ENCODE data around the gene DMRT1.

The DMRT1 gene

DNA sequence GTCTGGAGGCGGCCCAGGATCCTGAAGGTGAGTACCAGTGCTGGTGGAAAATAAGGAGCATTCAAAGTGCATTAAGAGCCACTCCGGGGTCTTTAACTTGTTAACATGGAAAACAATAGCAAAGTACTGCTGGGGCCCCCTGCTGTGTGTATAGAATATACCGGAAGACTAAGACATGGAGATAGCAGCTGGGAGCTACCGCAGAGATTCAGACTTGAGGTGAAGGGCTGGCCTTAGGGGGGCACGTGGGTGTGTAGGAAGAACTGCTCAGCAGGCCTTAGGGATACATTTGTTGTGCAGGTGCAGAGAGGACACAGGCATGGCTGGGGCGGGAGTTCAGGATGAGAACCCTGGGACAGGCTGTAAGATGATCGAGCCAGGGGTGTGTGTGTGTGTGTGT, 1.2 kb upstream of the DMRT1 start:
- ATAC-seq (ENCODE audit: low read depth): no peak
- TF ChIP-seq CTCF (IDR thresholded peaks at IDR 0.05; ENCODE audit: poor library complexity, severe bottlenecking): no peak

GRCh38 chr9:842635-843426, 1.3 kb downstream of the DMRT1 start:
- Histone ChIP-seq H3K27me3 (ENCODE audit: insufficient read depth, poor library complexity, severe bottlenecking) (peaks cover 54% of the 10 kb centered on the region), H3K36me3 (ENCODE audit: low read depth) (no peaks in the 10 kb centered on the region; the same call in 1 of the 2 replicates), H3K4me3 (ENCODE audit: severe bottlenecking) (no peak overlapping the region), H3K9me3 (ENCODE audit: severe bottlenecking) (no peaks in the 10 kb centered on the region), H3K27ac (ENCODE audit: poor library complexity, severe bottlenecking) (no peak overlapping the region), H3K4me1 (ENCODE audit: insufficient read depth, poor library complexity, severe bottlenecking) (no peaks in the 10 kb centered on the region)
- no peak for TF ChIP-seq CTCF (IDR thresholded peaks at IDR 0.05; ENCODE audit: poor library complexity, severe bottlenecking)
- no peak for DNase-seq (ENCODE audit: low spot score)
- no peak for ATAC-seq (ENCODE audit: low read depth)

More for the DNA sequence above, 1.2 kb upstream of the DMRT1 start:
- Histone ChIP-seq H3K4me1 (ENCODE audit: insufficient read depth, poor library complexity, severe bottlenecking) (no peaks in the 10 kb centered on the region), H3K27ac (ENCODE audit: poor library complexity, severe bottlenecking) (no peak overlapping the region), H3K27me3 (ENCODE audit: insufficient read depth, poor library complexity, severe bottlenecking) (peaks cover 54% of the 10 kb centered on the region), H3K4me3 (ENCODE audit: severe bottlenecking) (no peak overlapping the region), H3K9me3 (ENCODE audit: severe bottlenecking) (no peaks in the 10 kb centered on the region), H3K36me3 (ENCODE audit: low read depth) (no peaks in the 10 kb centered on the region; the same call in 1 of the 2 replicates)
- no peak for DNase-seq (ENCODE audit: low spot score)

- TF ChIP-seq CTCF (IDR thresholded peaks at IDR 0.05; ENCODE audit: poor library complexity, severe bottlenecking): no peak
- no peaks in the 10 kb centered on the region for H3K9me3 ChIP-seq (ENCODE audit: severe bottlenecking)
- no peak overlapping the region for H3K27ac ChIP-seq (ENCODE audit: poor library complexity, severe bottlenecking)
- ATAC-seq (ENCODE audit: low read depth) (no peak), DNase-seq (ENCODE audit: low spot score) (no peak)
- no peaks in the 10 kb centered on the region; the same call in 1 of the 2 replicates for H3K36me3 ChIP-seq (ENCODE audit: low read depth)
- H3K27me3 ChIP-seq (ENCODE audit: insufficient read depth, poor library complexity, severe bottlenecking): peaks cover 54% of the 10 kb centered on the region
- H3K4me3 ChIP-seq (ENCODE audit: severe bottlenecking): no peak overlapping the region
- H3K4me1 ChIP-seq (ENCODE audit: insufficient read depth, poor library complexity, severe bottlenecking): no peaks in the 10 kb centered on the region
Measured at GRCh38 chr9:843427-843785, 1.9 kb downstream of the DMRT1 start.

GRCh38 chr9:846852-847251, 5.4 kb downstream of the DMRT1 start:
- peaks cover 33% of the 10 kb centered on the region for H3K27me3 ChIP-seq (ENCODE audit: insufficient read depth, poor library complexity, severe bottlenecking)
- TF ChIP-seq CTCF (IDR thresholded peaks at IDR 0.05; ENCODE audit: poor library complexity, severe bottlenecking): no peak
- no peaks in the 10 kb centered on the region; the same call in 1 of the 2 replicates for H3K36me3 ChIP-seq (ENCODE audit: low read depth)
- H3K9me3 ChIP-seq (ENCODE audit: severe bottlenecking): no peaks in the 10 kb centered on the region
- H3K4me3 ChIP-seq (ENCODE audit: severe bottlenecking): no peak overlapping the region
- DNase-seq (ENCODE audit: low spot score): no peak
- ATAC-seq (ENCODE audit: low read depth): no peak; the same call in 2 of the 3 replicates
- no peaks in the 10 kb centered on the region for H3K4me1 ChIP-seq (ENCODE audit: insufficient read depth, poor library complexity, severe bottlenecking)
- H3K27ac ChIP-seq (ENCODE audit: poor library complexity, severe bottlenecking): no peak overlapping the region

GRCh38 chr9:847505-847904, 6.0 kb downstream of the DMRT1 start:
- DNase-seq (ENCODE audit: low spot score) (no peak), ATAC-seq (ENCODE audit: low read depth) (no peak)
- no peak for TF ChIP-seq CTCF (IDR thresholded peaks at IDR 0.05; ENCODE audit: poor library complexity, severe bottlenecking)
- H3K4me1 ChIP-seq (ENCODE audit: insufficient read depth, poor library complexity, severe bottlenecking): no peaks in the 10 kb centered on the region
- no peak overlapping the region for H3K27ac ChIP-seq (ENCODE audit: poor library complexity, severe bottlenecking)
- peaks cover 27% of the 10 kb centered on the region for H3K27me3 ChIP-seq (ENCODE audit: insufficient read depth, poor library complexity, severe bottlenecking)
- no peak overlapping the region for H3K4me3 ChIP-seq (ENCODE audit: severe bottlenecking)
- H3K9me3 ChIP-seq (ENCODE audit: severe bottlenecking): no peaks in the 10 kb centered on the region
- no peaks in the 10 kb centered on the region; the same call in 1 of the 2 replicates for H3K36me3 ChIP-seq (ENCODE audit: low read depth)
